SK-N-SH (cell line): ENCODE measurements around the gene STX1A. TPM values are rescaled to one million over a fixed set of nuclear protein-coding genes. Genes with fewer than 3 reads are reported as not detected.

Experiments used
- CTCF ChIA-PET: fragments of 300-600, 350-600 bp; formaldehyde crosslinking; extraction: SDS; loops from one replicate; lab custom pipeline; 2021; lab: Yijun Ruan, JAX
- POLR2A ChIA-PET: fragments of 350-600 bp; sonication (Branson Sonifier 250); formaldehyde crosslinking; extraction: SDS; loops from one replicate; lab custom pipeline; 2020; ENCODE audit warnings: antibody characterized with exemption, inconsistent platforms; lab: Yijun Ruan, JAX
- DNase-seq: peaks from one replicate; pipeline ENCODE4 v3.0.0; 2012
- H2AFZ ChIP-seq: fragments of 200-600 bp; sonication (generic); 2 replicates; pipeline ENCODE4 v1.8.1; 2016; ENCODE audit warnings: antibody characterized with exemption, mild to moderate bottlenecking, low read depth
- H3F3A ChIP-seq: fragments of 200-600 bp; sonication (generic); replicated peaks from 2 replicates; pipeline ENCODE3; 2016; ENCODE audit warnings: antibody characterized with exemption, mild to moderate bottlenecking; ENCODE audit not compliant: insufficient read depth
- H3K27ac ChIP-seq, 2 experiments: fragments of 200-500 bp in 1 of 2; fragments of 200-600 bp in 1 of 2; sonication (Bioruptor generic) in 1 of 2; sonication (generic), shearing (Covaris generic) in 1 of 2; 2 replicates each; pipeline versions ENCODE4 v1.5.1 to v1.6.1; 2014 to 2016; ENCODE audit warnings: low read depth in 2 of 2, inconsistent platforms in 1 of 2, low read length in 1 of 2, mild to moderate bottlenecking in 1 of 2, mixed read lengths in 1 of 2
- H3K27me3 ChIP-seq: fragments of 200-600 bp; sonication (generic), shearing (Covaris generic); 2 replicates; pipeline ENCODE4 v1.6.1; 2016; ENCODE audit warnings: mixed run types; ENCODE audit not compliant: insufficient read depth
- H3K36me3 ChIP-seq, 2 experiments: fragments of 200-500 bp in 1 of 2; fragments of 200-600 bp in 1 of 2; sonication (Bioruptor generic) in 1 of 2; sonication (generic) in 1 of 2; replicated peaks in 1 of 2; 2 replicates each; pipeline versions ENCODE3 to v1.5.1; 2014 to 2016; ENCODE audit warnings: low read length in 1 of 2, mild to moderate bottlenecking in 1 of 2; ENCODE audit not compliant: insufficient read depth in 2 of 2, control insufficient read depth in 1 of 2
- H3K4me1 ChIP-seq, 2 experiments: fragments of 200-500 bp in 1 of 2; fragments of 200-600 bp in 1 of 2; sonication (Bioruptor generic) in 1 of 2; sonication (generic), shearing (Covaris generic) in 1 of 2; 2 replicates each; pipeline versions ENCODE4 v1.5.1 to v1.6.1; 2014 to 2016; ENCODE audit warnings: low read depth in 1 of 2, low read length in 1 of 2, mixed run types in 1 of 2; ENCODE audit not compliant: insufficient read depth in 2 of 2, control insufficient read depth in 1 of 2
- H3K4me2 ChIP-seq: fragments of 200-600 bp; sonication (generic), shearing (Covaris generic); 2 replicates; pipeline ENCODE4 v1.6.1; 2017; ENCODE audit warnings: mixed run types
- H3K4me3 ChIP-seq, 2 experiments: fragments of 200-500 bp in 1 of 2; fragments of 200-600 bp in 1 of 2; sonication (Bioruptor generic) in 1 of 2; sonication (generic), shearing (Covaris generic) in 1 of 2; 2 replicates each; pipeline versions ENCODE4 v1.5.1 to v1.8.1; 2014 to 2016; ENCODE audit warnings: low read depth in 2 of 2, inconsistent platforms in 1 of 2, low read length in 1 of 2, mild to moderate bottlenecking in 1 of 2, mixed read lengths in 1 of 2, moderate library complexity in 1 of 2
- H3K79me2 ChIP-seq: fragments of 200-600 bp; sonication (generic); 2 replicates; pipeline ENCODE4 v1.8.1; 2017; ENCODE audit warnings: mild to moderate bottlenecking; ENCODE audit not compliant: insufficient read depth
- H3K9ac ChIP-seq: fragments of 200-600 bp; sonication (generic); 2 replicates; pipeline ENCODE4 v1.6.1; 2017; ENCODE audit warnings: mixed run types
- H3K9me2 ChIP-seq: fragments of 200-600 bp; sonication (generic); 2 replicates; pipeline ENCODE4 v1.6.1; 2017; ENCODE audit warnings: mixed run types
- H3K9me3 ChIP-seq: fragments of 200-600 bp; sonication (generic); 2 replicates; pipeline ENCODE4 v1.6.1; 2017; ENCODE audit warnings: mixed run types, mild to moderate bottlenecking, moderate library complexity
- H4K20me1 ChIP-seq: fragments of 200-600 bp; sonication (generic); 2 replicates; pipeline ENCODE4 v1.6.1; 2017; ENCODE audit warnings: mild to moderate bottlenecking, mixed run types; ENCODE audit not compliant: insufficient read depth
- CTCF ChIP-seq: fragments of 200-600 bp; sonication (generic); IDR thresholded peaks from 2 replicates; pipeline ENCODE4 v1.6.1; 2017; ENCODE audit warnings: antibody characterized with exemption, mild to moderate bottlenecking, moderate library complexity
- ELF1 ChIP-seq: IDR thresholded peaks from 2 replicates; pipeline ENCODE4 v1.4.0; 2012
- MEF2A ChIP-seq: IDR thresholded peaks from 2 replicates; pipeline ENCODE4 v1.4.0; 2012; ENCODE audit warnings: low read depth, borderline replicate concordance
- PBX3 ChIP-seq: IDR thresholded peaks from 2 replicates; pipeline ENCODE4; 2012
- POLR2AphosphoS5 ChIP-seq: IDR thresholded peaks from 2 replicates; pipeline ENCODE4 v1.6.1; 2012; ENCODE audit warnings: low read depth, low read length
- RAD21 ChIP-seq: IDR thresholded peaks from 2 replicates; pipeline ENCODE4 v1.6.1; 2012; ENCODE audit warnings: mild to moderate bottlenecking, low read length
- REST ChIP-seq: IDR thresholded peaks from 2 replicates; pipeline ENCODE4 v1.6.1; 2012; ENCODE audit warnings: mild to moderate bottlenecking, low read depth, low read length, moderate library complexity
- RFX5 ChIP-seq: IDR thresholded peaks from 2 replicates; pipeline ENCODE4 v1.6.1; 2012; ENCODE audit warnings: mild to moderate bottlenecking, improper control_type of control experiment, low read length
- RXRA ChIP-seq: IDR thresholded peaks from 2 replicates; pipeline ENCODE4 v1.4.0; 2012; ENCODE audit warnings: low read depth, mild to moderate bottlenecking, borderline replicate concordance
- SMC3 ChIP-seq: IDR thresholded peaks from 2 replicates; pipeline ENCODE4 v1.6.1; 2012; ENCODE audit warnings: low read depth, low read length, improper control_type of control experiment
- TAF1 ChIP-seq: IDR thresholded peaks from 2 replicates; pipeline ENCODE4 v1.6.1; 2012; ENCODE audit warnings: low read depth, mild to moderate bottlenecking, low read length, moderate library complexity, borderline replicate concordance
- USF2 ChIP-seq: fragments of 150-350 bp; IDR thresholded peaks from 2 replicates; pipeline ENCODE4 v1.6.1; 2017; ENCODE audit warnings: antibody characterized with exemption, low read length, low read depth, borderline replicate concordance
- WGBS: methylation state at CpG from one replicate; pipeline ENCODE4 v1.1.6; 2017; ENCODE audit warnings: low lambda C conversion rate; 5-methylcytosine and 5-hydroxymethylcytosine counted together
- polyA plus RNA-seq, 3 experiments: library from polyadenylated mRNA; depleted of rRNA; stranded (reverse); fragments of >200 nt; gene quantifications; 2 replicates each; pipeline ENCODE4 v1.2.3, GENCODE V29; 2012

Gene STX1A
- polyA plus RNA-seq, 1 of the 3 experiments (the other 2 are of a cell fraction), result 91.1 TPM

GRCh38 chr7:73702226-73702625 is 17.2 kb downstream of the STX1A start:
- Histone ChIP-seq H3K27ac (no peak overlapping the region; a peak in 1 of 4 replicates), H3K36me3 (peaks cover 34 to 53% of the 10 kb centered on the region in 2 experiments), H3K9me3 (no peaks in the 10 kb centered on the region), H3K4me3 (no peak overlapping the region), H3F3A (peaks cover 54% of the 10 kb centered on the region), H3K4me2 (no peak overlapping the region), H2AFZ (no peak overlapping the region)
- ChIA-PET CTCF (interaction anchor here (0.6 to 8.8 kb wide), 24 partner anchors 9 to 155 kb away, joined by 3 to 70 read pairs (median 4); partner anchors contain the start of genes ABHD11, BUD23, DNAJC30 and STX1A), POLR2A (no interaction called here)
- TF ChIP-seq REST (no peak), ELF1 (no peak), USF2 (no peak), PBX3 (no peak), MEF2A (no peak), RXRA (no peak), TAF1 (no peak), RFX5 (no peak)
- TF ChIP-seq, all 33 proteins: peak for 0
- Histone ChIP-seq H3K9me2 (no peaks in the 10 kb centered on the region), H3K79me2 (peaks cover 21% of the 10 kb centered on the region; the same call in 1 of the 2 replicates), H3K9ac (no peak overlapping the region), H3K4me1 (peaks cover 0 to 32% of the 10 kb centered on the region in 2 experiments; a peak in 3 of 4 replicates), H3K27me3 (no peaks in the 10 kb centered on the region), H4K20me1 (peaks cover 23% of the 10 kb centered on the region; the same call in 1 of the 2 replicates)
- no peak for DNase-seq
- 89% methylated on average over 7 of the region's 8 CpGs for WGBS

- ChIA-PET POLR2A (interaction anchor here (0.9 kb wide), 1 partner anchor 9 kb away, joined by 3 read pairs; no protein-coding TSS in a partner anchor), CTCF (interaction anchor here (0.6 to 8.8 kb wide), 28 partner anchors 8 to 249 kb away, joined by 3 to 70 read pairs (median 4); partner anchors contain the start of genes BUD23, DNAJC30, STX1A and VPS37D)
- Histone ChIP-seq H3K79me2 (peaks cover 16% of the 10 kb centered on the region; the same call in 1 of the 2 replicates), H3K36me3 (peaks cover 29 to 60% of the 10 kb centered on the region in 2 experiments), H3K4me1 (peaks cover 0 to 25% of the 10 kb centered on the region in 2 experiments; a peak in 3 of 4 replicates), H3K4me2 (no peak overlapping the region), H4K20me1 (peaks cover 16% of the 10 kb centered on the region; the same call in 1 of the 2 replicates), H3K9me3 (no peaks in the 10 kb centered on the region), H3K9me2 (no peaks in the 10 kb centered on the region), H3F3A (peaks cover 47% of the 10 kb centered on the region), H3K4me3 (no peak overlapping the region), H2AFZ (no peak overlapping the region), H3K27ac (no peak overlapping the region; a peak in 1 of 4 replicates), H3K27me3 (no peaks in the 10 kb centered on the region), H3K9ac (no peak overlapping the region)
- 78% methylated on average over 13 of the region's 13 CpGs for whole genome bisulfite sequencing
- TF ChIP-seq SMC3 (peak; percentile 14; the same call in 1 of the 2 replicates), RAD21 (peak; percentile 53), TAF1 (no peak), POLR2AphosphoS5 (peak; percentile 8; the same call in 1 of the 2 replicates), CTCF (peak; percentile 83)
- peak; percentile 92 for DNase-seq
Measured at GRCh38 chr7:73701357-73701995, 18.0 kb downstream of the STX1A start.
